CD4-positive, alpha-beta memory T cell (primary cell): ENCODE data around the gene PPP2R3B. TPM values are rescaled to one million over a fixed set of nuclear protein-coding genes. Genes with fewer than 3 reads are reported as not detected.

Source experiments
- CTCF ChIA-PET: fragments of 350-600 bp; sonication (Branson Sonifier 250); formaldehyde crosslinking; loops from one replicate; lab custom pipeline; 2021; ENCODE audit warnings: inconsistent platforms; ENCODE audit not compliant: partially characterized antibody; lab: Charles Lee
- POLR2A ChIA-PET: fragments of 350-600 bp; sonication (Branson Sonifier 250); formaldehyde crosslinking; loops from one replicate; lab custom pipeline; 2021; ENCODE audit not compliant: partially characterized antibody; lab: Charles Lee
- DNase-seq, 5 donors: peaks; one replicate each; pipeline versions ENCODE4 v3.0.0 to v3.0.0-alpha.2; 2020 to 2022; ENCODE audit warnings: mixed read lengths in 1 of 5
- H3K27ac ChIP-seq: one replicate; pipeline ENCODE4 v1.7.0; 2013; ENCODE audit warnings: low read depth, low read length
- H3K27me3 ChIP-seq: 2 replicates; pipeline ENCODE4 v1.7.0; 2013; ENCODE audit warnings: mild to moderate bottlenecking, low read length, moderate library complexity; ENCODE audit not compliant: insufficient read depth
- H3K36me3 ChIP-seq: 2 replicates; pipeline ENCODE4 v1.7.0; 2013; ENCODE audit warnings: mild to moderate bottlenecking, low read length, moderate library complexity; ENCODE audit not compliant: insufficient read depth
- H3K4me1 ChIP-seq: 2 replicates; pipeline ENCODE4 v1.7.0; 2013; ENCODE audit warnings: mild to moderate bottlenecking, low read length, moderate library complexity; ENCODE audit not compliant: insufficient read depth
- H3K4me3 ChIP-seq, 2 donors: one replicate each; pipeline ENCODE4 v1.7.0; 2013; ENCODE audit warnings: low read length in 2 of 2, mild to moderate bottlenecking in 1 of 2
- H3K9me3 ChIP-seq, 2 donors: one replicate each; pipeline ENCODE4 v1.7.0; 2013; ENCODE audit warnings: low read length in 2 of 2, control low read depth in 1 of 2; ENCODE audit not compliant: control insufficient read depth in 1 of 2
- H3K27ac Mint-ChIP-seq, 7 donors: one replicate each; pipeline ENCODE4 v1.8.0; 2020 to 2021; ENCODE audit warnings: mixed read lengths in 7 of 7, mild to moderate bottlenecking in 6 of 7, inconsistent platforms in 3 of 7, moderate library complexity in 3 of 7
- H3K27me3 Mint-ChIP-seq, 2 donors: one replicate each; pipeline ENCODE4 v1.8.0; 2020 to 2021; ENCODE audit warnings: mixed read lengths in 2 of 2
- H3K36me3 Mint-ChIP-seq, 2 donors: one replicate each; pipeline ENCODE4 v1.8.0; 2020 to 2021; ENCODE audit warnings: mixed read lengths in 2 of 2, inconsistent platforms in 1 of 2, mild to moderate bottlenecking in 1 of 2
- H3K4me1 Mint-ChIP-seq, 4 donors: one replicate each; pipeline ENCODE4 v1.8.0; 2020 to 2021; ENCODE audit warnings: mixed read lengths in 4 of 4, mild to moderate bottlenecking in 1 of 4
- H3K4me3 Mint-ChIP-seq, 8 donors: one replicate each; pipeline ENCODE4 v1.8.0; 2020 to 2021; ENCODE audit warnings: mixed read lengths in 8 of 8, mild to moderate bottlenecking in 7 of 8, moderate library complexity in 6 of 8, inconsistent platforms in 3 of 8
- H3K9me3 Mint-ChIP-seq, 8 donors: one replicate each; pipeline ENCODE4 v1.8.0; 2020 to 2021; ENCODE audit warnings: mixed read lengths in 8 of 8, mild to moderate bottlenecking in 5 of 8, inconsistent platforms in 3 of 8, moderate library complexity in 1 of 8
- intact Hi-C: fragments of 100-400 bp; cut with micrococcal nuclease; formaldehyde crosslinking; loops from one replicate; pipeline ENCODE4 v1.15.1; 2023
- polyA plus RNA-seq, 2 donors: library from polyadenylated mRNA; unstranded; fragments of 300-500 nt; fragmentation: Illumina TruSeq; gene quantifications; one replicate each; pipeline ENCODE4 v1.2.3, GENCODE V29; 2021
- total RNA-seq, 2 experiments: library from RNA; stranded (reverse); gene quantifications; one replicate each; pipeline ENCODE4 v1.2.3, GENCODE V29; 2021

The PPP2R3B gene
- total and polyA plus RNA-seq, 4 experiments from 2014 or later, result 8.0 to 45.2 (median 25.3) TPM

GRCh38 chrX:361231-362145 is 25.2 kb downstream of the PPP2R3B start:
- Histone ChIP-seq H3K9me3 (no peaks in the 10 kb centered on the region), H3K4me1 (peaks cover 15% of the 10 kb centered on the region), H3K27me3 (no peaks in the 10 kb centered on the region), H3K4me3 (no peak overlapping the region), H3K27ac (no peak overlapping the region), H3K36me3 (no peaks in the 10 kb centered on the region)
- peaks cover 2 to 29% (median 16%) of the 10 kb centered on the region in 8 donors for H3K9me3 Mint-ChIP-seq
- no peaks in the 10 kb centered on the region for H3K27me3 Mint-ChIP-seq
- H3K4me3 Mint-ChIP-seq, result no peak overlapping the region
- DNase-seq, result no peak
- no peak overlapping the region for H3K27ac Mint-ChIP-seq
- peaks cover 14 to 15% (median 15%) of the 10 kb centered on the region in 4 donors for H3K4me1 Mint-ChIP-seq
- H3K36me3 Mint-ChIP-seq, result peaks cover 28 to 37% of the 10 kb centered on the region in 2 donors
- ChIA-PET CTCF (no interaction called here), POLR2A (no interaction called here)
- intact Hi-C loops, result no loop called here

GRCh38 chrX:360496-361150 is 26.1 kb downstream of the PPP2R3B start:
- H3K36me3 Mint-ChIP-seq, result peaks cover 28 to 40% of the 10 kb centered on the region in 2 donors
- no peak overlapping the region for H3K4me3 ChIP-seq

GRCh38 chrX:358651-359143 is 28.0 kb downstream of the PPP2R3B start:
- Histone ChIP-seq H3K4me1 (peaks cover 15% of the 10 kb centered on the region), H3K27me3 (no peaks in the 10 kb centered on the region), H3K4me3 (no peak overlapping the region), H3K36me3 (no peaks in the 10 kb centered on the region), H3K27ac (no peak overlapping the region), H3K9me3 (no peaks in the 10 kb centered on the region)
- Mint-ChIP-seq H3K36me3 (peaks cover 30 to 40% of the 10 kb centered on the region in 2 donors), H3K27me3 (no peaks in the 10 kb centered on the region), H3K4me3 (no peak overlapping the region), H3K27ac (peak overlapping the region in 3 of 7 donors; percentile 37 to 87 (median 64)), H3K9me3 (peaks cover 2 to 29% (median 16%) of the 10 kb centered on the region in 8 donors), H3K4me1 (peaks cover 17 to 30% (median 22%) of the 10 kb centered on the region in 4 donors)
- POLR2A ChIA-PET, result no interaction called here
- no peak for DNase-seq
- CTCF ChIA-PET, result no interaction called here
- intact Hi-C loops, result no loop called here

More at GRCh38 chrX:360496-361150, 26.1 kb downstream of the PPP2R3B start:
- Histone ChIP-seq H3K9me3 (no peaks in the 10 kb centered on the region), H3K36me3 (no peaks in the 10 kb centered on the region), H3K27me3 (no peaks in the 10 kb centered on the region), H3K27ac (no peak overlapping the region), H3K4me1 (peaks cover 15% of the 10 kb centered on the region)
- H3K4me1 Mint-ChIP-seq, result peaks cover 17 to 22% (median 19%) of the 10 kb centered on the region in 4 donors
- no peak overlapping the region for H3K27ac Mint-ChIP-seq
- CTCF ChIA-PET, result no interaction called here
- H3K27me3 Mint-ChIP-seq, result no peaks in the 10 kb centered on the region
- intact Hi-C loops, result no loop called here
- POLR2A ChIA-PET, result no interaction called here
- no peak overlapping the region for H3K4me3 Mint-ChIP-seq
- no peak for DNase-seq
- peaks cover 2 to 29% (median 16%) of the 10 kb centered on the region in 8 donors for H3K9me3 Mint-ChIP-seq

- Histone ChIP-seq H3K4me1 (peaks cover 15% of the 10 kb centered on the region), H3K36me3 (no peaks in the 10 kb centered on the region), H3K9me3 (no peaks in the 10 kb centered on the region), H3K4me3 (no peak overlapping the region), H3K27me3 (no peaks in the 10 kb centered on the region), H3K27ac (peak overlapping the region; percentile 3)
- Mint-ChIP-seq H3K9me3 (peaks cover 2 to 29% (median 16%) of the 10 kb centered on the region in 8 donors), H3K4me3 (peak overlapping the region; percentile 21 to 73 (median 52)), H3K27ac (peak overlapping the region; percentile 73 to 97 (median 94)), H3K36me3 (peaks cover 30 to 40% of the 10 kb centered on the region in 2 donors), H3K4me1 (peaks cover 17 to 30% (median 21%) of the 10 kb centered on the region in 4 donors), H3K27me3 (no peaks in the 10 kb centered on the region)
- CTCF ChIA-PET, result no interaction called here
- POLR2A ChIA-PET, result no interaction called here
- intact Hi-C loops, result loop anchor here (1.0 to 2.0 kb wide), 2 partner anchors 29 to 39 kb away; partner anchors contain the start of gene GTPBP6
- DNase-seq, result peak; percentile 51 to 67 (median 63)
Measured at GRCh38 chrX:357693-358471, 28.8 kb downstream of the PPP2R3B start.

GRCh38 chrX:357035-357692 is 29.5 kb downstream of the PPP2R3B start:
- Mint-ChIP-seq H3K4me3 (peak overlapping the region; percentile 21 to 73 (median 52)), H3K9me3 (peaks cover 2 to 27% (median 14%) of the 10 kb centered on the region in 8 donors), H3K4me1 (peaks cover 17 to 33% (median 22%) of the 10 kb centered on the region in 4 donors), H3K36me3 (peaks cover 26 to 37% of the 10 kb centered on the region in 2 donors), H3K27me3 (no peaks in the 10 kb centered on the region), H3K27ac (peak overlapping the region; percentile 73 to 97 (median 94))
- Histone ChIP-seq H3K4me1 (peaks cover 15% of the 10 kb centered on the region), H3K27ac (peak overlapping the region; percentile 3), H3K36me3 (no peaks in the 10 kb centered on the region), H3K4me3 (no peak overlapping the region), H3K27me3 (no peaks in the 10 kb centered on the region), H3K9me3 (no peaks in the 10 kb centered on the region)
- no peak for DNase-seq
- intact Hi-C loops, result loop anchor here (1.0 to 2.0 kb wide), 2 partner anchors 30 to 38 kb away; partner anchors contain the start of gene GTPBP6
- ChIA-PET CTCF (no interaction called here), POLR2A (no interaction called here)

- Mint-ChIP-seq H3K4me1 (peaks cover 17 to 33% (median 22%) of the 10 kb centered on the region in 4 donors), H3K27ac (peak overlapping the region; percentile 73 to 97 (median 94)), H3K36me3 (peaks cover 24 to 34% of the 10 kb centered on the region in 2 donors), H3K27me3 (no peaks in the 10 kb centered on the region), H3K4me3 (peak overlapping the region in 4 of 8 donors; percentile 28 to 52 (median 41)), H3K9me3 (peaks cover 2 to 22% (median 14%) of the 10 kb centered on the region in 8 donors)
- intact Hi-C loops, result loop anchor here (1.0 to 2.0 kb wide), 2 partner anchors 31 to 38 kb away; partner anchors contain the start of gene GTPBP6
- H3K27me3 ChIP-seq, result no peaks in the 10 kb centered on the region
- DNase-seq, result no peak
- H3K9me3 ChIP-seq, result no peaks in the 10 kb centered on the region
- no peak overlapping the region for H3K27ac ChIP-seq
- ChIA-PET CTCF (no interaction called here), POLR2A (no interaction called here)
- H3K36me3 ChIP-seq, result no peaks in the 10 kb centered on the region
- H3K4me3 ChIP-seq, result no peak overlapping the region
- peaks cover 15% of the 10 kb centered on the region for H3K4me1 ChIP-seq
Measured at GRCh38 chrX:356385-357034, 30.2 kb downstream of the PPP2R3B start.
